NCI-H2227 (cell line): Measurements from ENCODE around the gene MAN2B1.
A peak's percentile ranks its signal among the peaks of the same experiment; 100 is the strongest.
"Not testable (repeated sequence)": the region's sequence is repeated elsewhere in the genome, so short reads cannot be mapped to it uniquely, and the experiment has no call there.

Experiments
- DNase-seq: peaks from one replicate; lab custom pipeline; 2025; ENCODE audit not compliant: unreplicated experiment; lab: John Stamatoyannopoulos, UW

MAN2B1 gene

DNA sequence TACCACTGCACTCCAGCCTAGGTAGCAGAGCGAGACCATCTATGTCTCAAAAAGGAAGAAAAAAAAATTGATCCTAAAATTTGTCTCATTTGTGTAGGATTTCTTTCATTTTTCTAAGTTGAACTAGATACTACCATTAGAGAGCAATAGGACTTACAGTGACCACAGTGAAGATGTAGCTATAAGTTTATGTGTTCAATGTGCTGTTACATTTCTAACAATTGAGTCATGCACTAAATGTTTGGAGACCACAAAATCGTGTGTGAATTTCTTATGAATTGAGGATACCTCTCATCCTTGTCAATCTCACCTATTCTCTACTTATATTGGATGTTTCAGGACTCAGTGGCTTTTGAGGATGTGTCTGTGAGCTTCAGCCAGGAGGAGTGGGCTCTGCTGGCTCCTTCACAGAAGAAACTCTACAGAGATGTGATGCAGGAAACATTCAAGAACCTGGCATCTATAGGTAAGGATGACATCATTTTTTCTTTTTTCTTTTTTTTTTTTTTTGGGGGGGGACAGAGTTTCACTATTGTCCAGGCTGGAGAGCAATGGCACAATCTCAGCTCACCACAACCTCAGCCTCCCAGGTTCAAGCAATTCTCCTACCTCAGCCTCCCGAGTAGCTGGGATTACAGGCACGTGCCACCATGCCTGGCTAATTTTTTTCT is 43.0 kb downstream of the MAN2B1 start:
- DNase-seq = no peak

DNA sequence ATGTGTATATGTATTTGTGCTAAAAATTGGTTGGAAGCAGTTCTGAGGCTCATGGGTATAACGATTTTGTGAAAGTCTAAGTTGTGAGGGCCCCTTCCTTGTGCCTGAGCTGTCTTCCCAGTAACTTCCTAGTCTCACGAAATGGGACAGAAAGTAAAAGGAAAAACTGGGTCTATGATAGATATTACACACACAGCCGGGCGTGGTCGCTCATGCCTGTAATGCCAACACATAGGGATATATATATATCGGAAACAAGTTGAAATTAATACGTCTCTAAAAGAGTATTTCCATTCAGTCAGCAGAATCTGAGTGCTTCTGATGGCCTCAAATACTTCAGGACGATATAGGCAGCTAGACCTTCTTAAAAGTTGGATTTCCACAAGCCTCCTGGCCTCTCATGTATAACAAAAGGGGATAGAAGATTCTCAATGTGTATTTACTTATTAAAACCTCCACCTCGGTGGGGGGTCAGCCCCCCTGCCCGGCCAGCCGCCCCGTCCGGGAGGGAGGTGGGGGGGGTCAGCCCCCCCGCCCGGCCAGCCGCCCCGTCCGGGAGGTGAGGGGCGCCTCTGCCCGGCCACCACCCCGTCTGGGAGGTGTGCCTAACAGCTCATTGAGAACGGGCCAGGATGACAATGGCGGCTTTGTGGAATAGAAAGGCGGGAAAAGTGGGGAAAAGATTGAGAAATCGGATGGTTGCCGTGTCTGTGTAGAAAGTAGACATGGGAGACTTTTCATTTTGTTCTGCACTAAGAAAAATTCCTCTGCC is 45.1 kb downstream of the MAN2B1 start:
- not testable (repeated sequence) for DNase-seq

DNA sequence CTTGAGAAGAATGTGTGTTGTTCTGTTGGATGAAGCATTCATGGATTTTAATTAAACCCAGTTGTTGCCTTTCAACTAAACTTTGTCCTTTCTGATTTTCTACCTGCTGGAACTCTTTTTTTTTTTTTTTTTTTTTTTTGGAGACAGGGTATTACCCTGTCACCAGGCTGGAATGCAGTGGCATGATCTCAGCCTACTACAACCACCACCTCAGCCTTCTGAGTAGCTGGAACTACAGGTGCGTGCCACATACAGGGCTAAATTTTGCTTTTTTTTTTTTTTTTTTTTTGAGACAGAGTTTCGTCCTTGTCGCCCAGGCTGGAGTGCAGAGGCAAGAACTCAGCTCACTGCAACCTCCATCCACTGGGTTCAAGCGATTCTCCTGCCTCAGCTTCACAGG is 48.9 kb downstream of the MAN2B1 start:
- DNase-seq = no peak

DNA sequence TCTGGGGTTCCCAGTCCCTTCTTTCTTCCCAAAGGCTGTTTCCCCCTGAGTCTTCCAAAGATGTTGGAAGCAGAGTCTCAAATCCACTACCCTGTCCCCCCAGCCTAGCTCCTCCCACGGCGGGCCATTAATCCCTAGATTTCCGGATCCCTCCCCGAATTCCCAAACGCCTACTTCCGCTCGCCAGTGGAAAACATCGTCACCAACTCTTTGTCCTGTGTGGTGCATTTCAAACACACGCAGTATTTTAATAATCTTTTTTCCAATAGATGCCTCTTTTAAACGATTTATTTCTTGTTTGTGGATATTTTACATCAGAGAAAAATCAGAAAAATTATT is 55.2 kb downstream of the MAN2B1 start:
- peak; percentile 67 for DNase-seq

DNA sequence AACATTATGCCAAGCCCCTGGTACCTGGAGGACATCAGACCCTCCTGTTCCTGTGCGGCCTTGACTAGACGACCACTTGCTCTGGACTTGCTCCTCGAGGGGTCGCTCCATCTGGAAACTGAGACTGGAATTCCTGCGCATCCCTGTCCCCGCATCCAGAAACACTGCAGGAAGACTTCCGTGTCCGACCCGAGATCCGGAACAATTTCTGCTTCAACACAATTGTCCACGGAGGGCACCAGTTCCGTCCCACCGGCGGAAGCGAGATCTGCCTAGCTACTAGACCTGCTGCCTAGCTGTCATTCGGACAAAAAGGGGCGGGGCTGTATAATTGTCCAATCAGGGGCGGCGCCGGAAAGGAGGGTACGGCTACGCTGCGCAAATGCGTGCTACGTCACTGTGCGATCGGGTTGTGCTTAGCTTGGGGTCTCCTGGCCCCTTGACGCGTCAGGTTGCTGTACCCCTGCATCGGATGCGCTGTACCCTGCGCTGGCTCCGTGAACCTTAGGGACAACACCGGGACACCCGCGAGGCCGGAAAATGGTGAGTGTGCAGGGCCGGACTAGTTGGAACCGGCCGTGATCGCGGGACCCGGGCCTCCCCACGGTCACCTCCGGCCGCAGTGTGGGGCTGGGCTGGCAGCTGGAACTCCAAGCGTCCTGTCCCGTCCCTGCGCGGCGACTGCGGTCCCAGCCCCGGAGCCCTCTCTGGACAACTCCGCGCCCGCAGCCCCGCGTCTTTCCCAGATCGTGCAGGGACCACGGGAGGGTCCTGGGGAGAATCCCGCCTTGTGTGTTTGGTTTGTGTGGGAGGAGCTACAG is 55.8 kb downstream of the MAN2B1 start, which contains the start of the genes ZNF490 and ZNF791:
TSS of gene ZNF490 (minus strand) at position 274 of the 821 bp plus-strand sequence. CDS start at position 141, 133 bp downstream.
TSS of gene ZNF791 (plus strand) at position 381 of the 821 bp plus-strand sequence. CDS start at position 541, 160 bp downstream.
- peak; percentile 98 for DNase-seq

DNA sequence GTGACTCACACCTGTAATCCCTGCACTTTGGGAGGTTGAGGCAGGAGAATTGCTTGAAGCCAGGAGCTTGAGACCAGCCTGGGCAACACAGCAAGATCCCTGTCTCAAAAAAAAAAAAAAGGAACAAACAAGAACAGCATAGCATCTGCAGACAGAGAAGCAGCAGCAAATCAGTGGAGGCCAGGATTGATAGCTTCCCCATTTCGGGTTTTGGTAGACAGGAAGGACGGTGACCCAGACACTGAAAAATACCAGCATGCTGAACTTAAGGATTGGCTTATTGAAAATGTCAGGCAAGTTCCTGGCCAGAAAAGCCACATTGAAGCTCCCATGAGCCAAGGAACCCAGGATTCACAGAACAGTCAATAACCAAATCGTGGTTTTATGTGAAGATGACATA is 58.9 kb downstream of the MAN2B1 start:
- DNase-seq = no peak

DNA sequence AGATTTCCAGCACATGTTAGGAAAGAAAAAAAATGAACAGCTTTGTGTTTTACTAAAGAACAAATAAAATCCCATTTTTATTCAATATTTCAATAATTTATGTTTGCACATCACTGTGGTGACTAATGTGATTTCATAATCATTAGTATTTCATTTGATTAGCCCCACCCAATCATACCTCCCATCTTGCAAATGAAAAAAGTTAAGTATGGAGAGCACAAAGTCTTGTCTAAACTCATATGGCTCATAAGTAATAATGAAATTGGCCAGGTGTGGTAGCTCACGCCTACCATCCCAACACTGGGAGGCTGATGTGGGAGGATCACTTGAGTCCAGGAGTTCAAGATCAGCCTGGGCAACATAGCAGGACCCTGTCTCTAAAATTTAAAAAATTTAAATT is 59.7 kb downstream of the MAN2B1 start:
- DNase-seq = no peak

DNA sequence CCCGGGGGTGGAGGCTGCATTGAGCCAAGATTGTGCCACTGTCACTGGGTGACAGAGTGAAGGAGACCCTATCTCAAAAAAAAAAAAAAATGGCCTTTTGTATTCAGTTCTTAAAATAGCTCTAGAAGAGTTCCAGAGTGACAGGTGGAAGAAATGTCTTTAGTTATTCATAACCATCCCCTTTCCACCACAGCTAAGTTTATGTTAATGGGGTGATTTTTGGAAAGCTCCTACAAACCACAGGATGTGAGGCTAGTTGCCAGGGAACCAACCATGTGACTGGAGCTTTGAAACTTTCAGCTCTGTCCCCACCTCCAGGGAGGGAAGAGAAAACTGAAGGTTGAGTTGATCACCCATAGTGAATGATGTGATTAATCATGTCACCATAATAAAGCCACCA is 62.8 kb downstream of the MAN2B1 start:
- DNase-seq = no peak

DNA sequence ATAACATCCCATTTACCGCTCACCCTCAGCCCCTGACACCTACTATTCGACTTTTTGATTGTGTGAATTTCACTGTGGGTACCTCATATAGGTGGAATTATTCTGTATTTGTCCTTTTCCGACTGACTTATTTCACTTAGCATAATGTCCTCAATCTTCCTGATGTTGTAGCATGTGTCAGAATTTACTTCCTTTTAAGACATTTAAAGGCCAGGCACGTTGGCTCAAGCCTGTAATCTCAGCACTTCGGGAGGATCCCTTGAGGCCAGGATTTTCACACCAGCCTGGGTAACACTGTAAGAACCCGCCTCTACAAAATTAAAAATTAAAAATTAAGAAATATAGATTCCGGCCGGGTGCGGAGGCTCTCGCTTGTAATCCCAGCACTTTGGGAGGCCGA is 68.9 kb downstream of the MAN2B1 start:
- no peak for DNase-seq

DNA sequence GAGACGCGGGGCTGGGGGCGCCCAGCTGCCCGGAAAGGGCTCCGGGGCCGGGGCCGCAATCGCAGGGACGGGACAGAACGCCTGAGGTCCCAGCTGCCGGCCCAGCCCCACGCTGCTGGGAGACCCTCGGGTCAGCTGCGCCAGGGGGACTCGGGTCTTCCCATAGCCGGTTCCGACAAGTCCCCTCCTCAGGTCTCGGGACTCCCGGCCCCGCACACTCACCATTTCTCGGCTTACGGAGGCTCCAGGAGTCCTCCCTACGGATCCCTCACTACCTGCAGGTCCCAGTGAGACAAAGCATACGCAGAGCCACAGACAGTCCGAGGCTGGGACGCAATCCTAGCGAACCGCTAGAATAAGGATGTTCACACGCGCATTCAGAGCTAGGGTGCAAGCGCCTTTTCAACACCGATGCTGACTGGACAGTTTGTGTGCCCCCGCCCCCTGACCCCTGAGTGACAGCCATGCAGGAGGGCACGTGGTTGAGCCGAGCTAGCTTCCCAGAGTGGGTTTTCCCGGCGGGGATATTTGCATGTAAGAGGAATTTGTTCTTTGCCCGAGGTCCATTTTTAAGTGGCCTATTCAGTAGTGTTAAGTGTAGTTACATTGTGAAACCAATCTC is 69.5 kb downstream of the MAN2B1 start:
- DNase-seq = no peak
